ENCODE data around the gene LSM7. TPM values are rescaled to one million over a fixed set of nuclear protein-coding genes. Genes with fewer than 3 reads are reported as not detected.

The LSM7 gene
- total RNA-seq, 1 donor from 2014 or later = 108 TPM

DNA sequence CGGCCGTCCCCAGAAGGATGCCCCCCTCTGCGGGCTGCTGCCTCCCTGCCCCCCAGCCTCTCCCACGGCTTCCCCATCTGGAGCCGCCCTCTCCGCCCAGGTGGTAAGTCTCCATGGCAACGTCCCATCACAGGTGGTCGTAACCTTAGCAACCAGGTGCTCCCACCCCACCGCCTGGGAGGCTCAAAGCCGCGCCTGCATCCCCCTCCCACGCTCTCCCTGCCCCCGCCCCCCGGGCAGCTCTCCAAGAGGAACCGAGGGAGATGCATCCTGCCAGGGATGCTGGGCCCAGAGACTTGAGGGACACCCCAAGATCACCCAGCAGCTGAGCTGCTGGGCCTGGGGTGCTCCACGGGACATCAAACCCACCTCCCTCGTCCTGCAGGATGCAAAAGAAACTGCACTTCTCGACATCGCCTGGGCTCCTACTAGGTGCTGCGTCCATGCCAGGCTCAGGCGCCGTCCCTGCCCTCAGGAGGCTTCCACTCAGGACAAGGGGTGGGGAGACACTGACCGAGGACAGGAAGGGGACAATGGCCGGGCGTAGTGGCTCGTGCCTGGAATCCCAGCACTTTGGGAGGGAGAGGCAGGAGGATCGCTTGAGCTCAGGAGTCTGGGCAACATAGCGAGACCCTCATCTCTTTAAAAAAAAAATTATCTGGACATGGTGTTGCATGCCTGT lies 15.4 kb downstream of the LSM7 start:
- no peak for DNase-seq (ENCODE audit: low spot score)
- Mint-ChIP-seq H3K9me3 (ENCODE audit: unreplicated experiment) (no peaks in the 10 kb centered on the region), H3K27me3 (ENCODE audit: unreplicated experiment) (peaks cover 5% of the 10 kb centered on the region), H3K27ac (ENCODE audit: unreplicated experiment) (no peak overlapping the region), H3K4me1 (ENCODE audit: unreplicated experiment) (peaks cover 3% of the 10 kb centered on the region), H3K4me3 (ENCODE audit: unreplicated experiment) (no peak overlapping the region), H3K36me3 (ENCODE audit: low read depth, unreplicated experiment) (peaks cover 7% of the 10 kb centered on the region)
- TF ChIP-seq, protein P1, sequence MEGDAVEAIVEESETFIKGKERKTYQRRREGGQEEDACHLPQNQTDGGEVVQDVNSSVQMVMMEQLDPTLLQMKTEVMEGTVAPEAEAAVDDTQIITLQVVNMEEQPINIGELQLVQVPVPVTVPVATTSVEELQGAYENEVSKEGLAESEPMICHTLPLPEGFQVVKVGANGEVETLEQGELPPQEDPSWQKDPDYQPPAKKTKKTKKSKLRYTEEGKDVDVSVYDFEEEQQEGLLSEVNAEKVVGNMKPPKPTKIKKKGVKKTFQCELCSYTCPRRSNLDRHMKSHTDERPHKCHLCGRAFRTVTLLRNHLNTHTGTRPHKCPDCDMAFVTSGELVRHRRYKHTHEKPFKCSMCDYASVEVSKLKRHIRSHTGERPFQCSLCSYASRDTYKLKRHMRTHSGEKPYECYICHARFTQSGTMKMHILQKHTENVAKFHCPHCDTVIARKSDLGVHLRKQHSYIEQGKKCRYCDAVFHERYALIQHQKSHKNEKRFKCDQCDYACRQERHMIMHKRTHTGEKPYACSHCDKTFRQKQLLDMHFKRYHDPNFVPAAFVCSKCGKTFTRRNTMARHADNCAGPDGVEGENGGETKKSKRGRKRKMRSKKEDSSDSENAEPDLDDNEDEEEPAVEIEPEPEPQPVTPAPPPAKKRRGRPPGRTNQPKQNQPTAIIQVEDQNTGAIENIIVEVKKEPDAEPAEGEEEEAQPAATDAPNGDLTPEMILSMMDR (IDR thresholded peaks at IDR 0.05; ENCODE audit: unreplicated experiment) = no peak

GRCh38 chr19:2311093-2311492 lies 17.3 kb downstream of the LSM7 start:
- DNase-seq (ENCODE audit: low spot score) = no peak
- H3K27me3 Mint-ChIP-seq (ENCODE audit: unreplicated experiment) = peaks cover 7% of the 10 kb centered on the region
- TF ChIP-seq, protein P1 (IDR thresholded peaks at IDR 0.05; ENCODE audit: unreplicated experiment) = no peak
- H3K4me3 Mint-ChIP-seq (ENCODE audit: unreplicated experiment) = no peak overlapping the region
- H3K9me3 Mint-ChIP-seq (ENCODE audit: unreplicated experiment) = no peaks in the 10 kb centered on the region
- no peak overlapping the region for H3K27ac Mint-ChIP-seq (ENCODE audit: unreplicated experiment)
- peaks cover 2% of the 10 kb centered on the region for H3K4me1 Mint-ChIP-seq (ENCODE audit: unreplicated experiment)
- peaks cover 7% of the 10 kb centered on the region for H3K36me3 Mint-ChIP-seq (ENCODE audit: low read depth, unreplicated experiment)

DNA sequence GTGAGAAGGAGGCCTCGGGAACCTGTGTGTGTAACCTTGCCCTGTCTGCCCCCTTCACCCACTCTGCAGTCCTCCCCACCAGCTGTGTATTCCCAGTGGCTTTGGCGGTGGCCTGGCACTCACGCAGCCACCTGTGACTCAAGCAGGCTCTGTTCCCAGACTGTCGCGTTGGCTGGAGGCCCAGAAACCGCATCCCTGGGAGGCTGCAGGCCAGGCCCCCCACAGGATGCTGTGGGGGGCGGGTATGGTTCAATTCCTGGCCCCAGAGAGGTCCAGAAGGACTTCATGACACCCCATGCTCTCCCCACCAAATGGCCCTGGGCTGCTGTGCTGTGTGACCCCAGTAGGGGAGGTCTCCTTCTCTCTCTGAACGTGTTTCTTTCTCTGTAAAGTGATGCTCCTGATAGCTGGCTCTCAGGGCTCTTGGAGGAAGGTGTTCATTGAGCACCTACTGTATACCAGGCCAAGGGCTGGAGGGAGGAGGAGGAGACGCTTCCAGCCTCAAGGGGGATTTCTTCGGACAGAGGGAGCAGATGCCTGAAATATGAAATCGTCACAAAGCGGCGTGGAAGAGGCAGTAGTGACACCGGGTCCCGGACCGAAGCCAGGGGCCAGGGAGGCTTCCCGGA lies 18.5 kb downstream of the LSM7 start:
- Mint-ChIP-seq H3K9me3 (ENCODE audit: unreplicated experiment) (no peaks in the 10 kb centered on the region), H3K27ac (ENCODE audit: unreplicated experiment) (no peak overlapping the region)

GRCh38 chr19:2308114-2308556 lies 20.3 kb downstream of the LSM7 start, which contains the start of gene LINGO3:
Gene LINGO3, minus strand, starts transcription at chr19:2308154. Its CDS starts 16,378 bp downstream, at chr19:2291776.
- Mint-ChIP-seq H3K36me3 (ENCODE audit: low read depth, unreplicated experiment) (no peaks in the 10 kb centered on the region), H3K4me1 (ENCODE audit: unreplicated experiment) (peaks cover 2% of the 10 kb centered on the region), H3K9me3 (ENCODE audit: unreplicated experiment) (no peaks in the 10 kb centered on the region), H3K27ac (ENCODE audit: unreplicated experiment) (peak within 1 kb of the TSS; percentile 42), H3K27me3 (ENCODE audit: unreplicated experiment) (peaks cover 7% of the 10 kb centered on the region), H3K4me3 (ENCODE audit: unreplicated experiment) (peak within 1 kb of the TSS; percentile 79)
- TF ChIP-seq, protein P1 (IDR thresholded peaks at IDR 0.05; ENCODE audit: unreplicated experiment) = no peak
- DNase-seq (ENCODE audit: low spot score) = no peak

More for the DNA sequence above, 18.5 kb downstream of the LSM7 start:
- Mint-ChIP-seq H3K4me3 (ENCODE audit: unreplicated experiment) (no peak overlapping the region), H3K36me3 (ENCODE audit: low read depth, unreplicated experiment) (peaks cover 5% of the 10 kb centered on the region), H3K27me3 (ENCODE audit: unreplicated experiment) (peaks cover 7% of the 10 kb centered on the region), H3K4me1 (ENCODE audit: unreplicated experiment) (peaks cover 2% of the 10 kb centered on the region)
- TF ChIP-seq, protein P1 (IDR thresholded peaks at IDR 0.05; ENCODE audit: unreplicated experiment) = no peak
- no peak for DNase-seq (ENCODE audit: low spot score)

DNA sequence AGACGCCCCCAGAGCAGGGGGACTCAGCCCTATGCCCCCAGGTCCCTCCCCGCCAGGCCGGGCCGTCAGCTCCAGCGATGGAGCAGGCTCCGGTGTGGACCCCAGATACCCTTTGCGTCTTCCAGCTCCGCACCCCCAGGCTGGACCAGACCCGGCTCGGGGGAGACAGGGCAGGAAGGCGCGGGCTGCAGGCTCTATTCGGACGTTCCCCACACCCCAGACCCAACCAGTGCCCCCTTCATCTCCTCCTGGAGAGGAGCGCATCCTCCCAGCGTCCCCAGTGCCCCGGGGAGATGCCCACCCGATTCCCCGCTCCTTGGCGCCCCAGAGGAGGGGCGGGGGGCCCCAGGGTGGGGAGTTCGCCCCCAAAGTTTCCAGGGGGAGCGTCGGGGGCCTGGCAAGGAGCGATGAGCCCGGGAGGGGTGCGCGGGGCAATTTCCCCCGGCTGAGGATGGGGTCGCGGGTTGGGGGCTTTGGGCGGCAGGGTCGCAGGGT lies 20.8 kb downstream of the LSM7 start:
- no peak for DNase-seq (ENCODE audit: low spot score)
- H3K4me1 Mint-ChIP-seq (ENCODE audit: unreplicated experiment) = peaks cover 2% of the 10 kb centered on the region
- H3K36me3 Mint-ChIP-seq (ENCODE audit: low read depth, unreplicated experiment) = no peaks in the 10 kb centered on the region

More for the DNA sequence above, 20.8 kb downstream of the LSM7 start:
- Mint-ChIP-seq H3K9me3 (ENCODE audit: unreplicated experiment) (no peaks in the 10 kb centered on the region), H3K4me3 (ENCODE audit: unreplicated experiment) (no peak overlapping the region), H3K27ac (ENCODE audit: unreplicated experiment) (no peak overlapping the region), H3K27me3 (ENCODE audit: unreplicated experiment) (peaks cover 7% of the 10 kb centered on the region)
- TF ChIP-seq, protein P1 (IDR thresholded peaks at IDR 0.05; ENCODE audit: unreplicated experiment) = no peak

Data from endothelial cell (in vitro differentiated cells).